ENCODE results near the gene UBB. TPM values are rescaled to one million over a fixed set of nuclear protein-coding genes. Genes with fewer than 3 reads are reported as not detected.

Gene UBB
- total RNA-seq, 4 donors from 2014 or later, result 606 to 678 (median 615) TPM

GRCh38 chr17:16343569-16343968, 37.3 kb upstream of the UBB start:
- 82 to 96% methylated on average over 3 of the region's 3 CpGs for WGBS, 2 donors
- DNase-seq (ENCODE audit: low spot score in 2 of 2), result no peak
- intact Hi-C loops (cut with DNase I; ENCODE audit: low total_unique reads), result no loop called here
- TF ChIP-seq CTCF (IDR thresholded peaks at IDR 0.05) (no peak), POLR2A (IDR thresholded peaks at IDR 0.05) (no peak)
- H3K4me3 ChIP-seq (ENCODE audit: low read depth, poor library complexity, severe bottlenecking), result no peak overlapping the region

GRCh38 chr17:16345565-16345964, 35.3 kb upstream of the UBB start:
- 87 to 90% methylated on average over 5 of the region's 5 CpGs for WGBS, 2 donors
- TF ChIP-seq CTCF (IDR thresholded peaks at IDR 0.05), result no peak
- no peak for TF ChIP-seq POLR2A (IDR thresholded peaks at IDR 0.05)
- DNase-seq (ENCODE audit: low spot score in 2 of 2), result no peak

DNA sequence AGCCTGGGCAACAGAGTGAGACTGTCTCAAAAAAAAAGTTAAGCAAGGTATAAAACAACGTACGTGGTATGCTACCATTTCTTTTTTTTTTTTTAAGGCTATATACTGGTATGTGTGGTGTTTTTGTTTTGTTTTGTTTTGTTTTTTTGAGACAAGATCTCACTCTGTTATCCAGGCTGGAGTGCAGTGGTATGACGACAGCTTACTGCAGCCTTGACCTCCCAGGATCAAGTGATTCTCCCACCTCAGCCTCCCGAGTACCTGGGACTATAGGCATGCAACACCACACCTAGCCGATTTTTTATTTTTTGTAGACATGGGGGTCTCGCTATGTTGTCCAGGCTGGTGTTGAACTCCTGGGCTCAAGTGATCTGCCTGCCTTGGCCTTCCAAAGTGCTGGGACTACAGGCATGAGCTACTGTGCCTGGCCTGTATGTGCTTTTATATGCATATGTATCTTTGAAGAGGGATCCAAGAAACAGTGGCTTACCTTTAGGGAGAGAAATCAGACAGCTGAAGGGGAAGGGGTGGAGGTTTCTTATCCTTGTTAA, 34.1 kb upstream of the UBB start:
- H3K4me3 ChIP-seq (ENCODE audit: low read depth, poor library complexity, severe bottlenecking), result no peak overlapping the region
- DNase-seq (ENCODE audit: low spot score in 2 of 2), result no peak
- intact Hi-C loops (cut with DNase I; ENCODE audit: low total_unique reads), result no loop called here
- TF ChIP-seq CTCF (IDR thresholded peaks at IDR 0.05) (no peak), POLR2A (IDR thresholded peaks at IDR 0.05) (no peak)
- WGBS, 2 donors, result 93% methylated on average over 6 of the region's 6 CpGs

More at GRCh38 chr17:16345565-16345964, 35.3 kb upstream of the UBB start:
- intact Hi-C loops (cut with DNase I; ENCODE audit: low total_unique reads), result no loop called here
- H3K4me3 ChIP-seq (ENCODE audit: low read depth, poor library complexity, severe bottlenecking), result no peak overlapping the region

GRCh38 chr17:16348586-16348985, 32.3 kb upstream of the UBB start:
- no peak for DNase-seq (ENCODE audit: low spot score in 2 of 2)
- 91 to 96% methylated on average over 6 of the region's 6 CpGs for WGBS, 2 donors
- H3K4me3 ChIP-seq (ENCODE audit: low read depth, poor library complexity, severe bottlenecking), result no peak overlapping the region
- TF ChIP-seq POLR2A (IDR thresholded peaks at IDR 0.05), result no peak
- TF ChIP-seq CTCF (IDR thresholded peaks at IDR 0.05), result no peak
- intact Hi-C loops (cut with DNase I; ENCODE audit: low total_unique reads), result no loop called here

DNA sequence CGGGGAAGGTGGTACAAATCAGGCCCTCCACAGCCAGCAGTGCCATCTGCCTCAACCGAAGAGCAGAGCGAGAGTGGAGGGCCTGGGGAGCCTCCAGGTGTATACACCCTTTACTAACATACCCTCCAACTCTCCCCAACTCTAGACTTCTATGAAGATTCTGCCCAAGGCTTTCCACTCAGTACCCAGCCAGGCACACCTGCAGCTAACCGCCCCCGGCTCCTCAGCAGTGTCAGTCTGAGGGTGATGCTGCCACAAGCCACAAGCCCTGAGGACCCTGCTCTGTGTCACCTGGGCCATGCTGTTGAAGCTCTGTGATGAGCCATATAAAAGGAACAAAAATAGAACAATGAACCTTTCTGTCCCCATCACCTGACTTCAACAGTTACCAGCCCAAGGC, 31.5 kb upstream of the UBB start:
- TF ChIP-seq CTCF (IDR thresholded peaks at IDR 0.05) (no peak), POLR2A (IDR thresholded peaks at IDR 0.05) (no peak)
- WGBS, 2 donors, result 93 to 97% methylated on average over 5 of the region's 5 CpGs
- no peak overlapping the region for H3K4me3 ChIP-seq (ENCODE audit: low read depth, poor library complexity, severe bottlenecking)
- intact Hi-C loops (cut with DNase I; ENCODE audit: low total_unique reads), result no loop called here
- DNase-seq (ENCODE audit: low spot score in 2 of 2), result no peak

DNA sequence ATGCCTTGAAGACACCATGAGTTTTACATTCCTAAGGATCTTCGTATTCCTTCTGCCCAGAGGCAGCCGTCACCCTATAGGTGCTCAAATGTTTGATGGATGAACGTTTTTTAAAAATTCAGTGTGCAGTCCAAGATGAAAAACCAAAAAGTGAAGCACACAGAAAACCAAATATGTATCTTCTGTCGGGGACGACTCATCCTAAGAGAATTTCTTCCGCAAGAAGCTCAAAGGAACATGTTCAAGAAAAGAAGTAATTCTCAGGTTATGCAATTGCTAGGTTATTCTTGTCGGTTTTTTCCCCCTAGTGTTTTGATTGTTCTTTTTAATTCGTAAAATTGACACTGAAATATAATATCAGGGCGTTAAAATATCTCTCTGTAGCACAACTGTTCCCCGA, 29.1 kb upstream of the UBB start:
- DNase-seq (ENCODE audit: low spot score in 2 of 2), result no peak
- H3K4me3 ChIP-seq (ENCODE audit: low read depth, poor library complexity, severe bottlenecking), result no peak overlapping the region
- intact Hi-C loops (cut with DNase I; ENCODE audit: low total_unique reads), result loop anchor here (10.0 kb wide), 1 partner anchor 173 kb away; no protein-coding TSS in a partner anchor
- TF ChIP-seq POLR2A (IDR thresholded peaks at IDR 0.05) (no peak), CTCF (IDR thresholded peaks at IDR 0.05) (no peak)
- 45% methylated on average over 10 of the region's 10 CpGs for WGBS, 2 donors
